ENCODE data around the gene FUT4. TPM values are rescaled to one million over a fixed set of nuclear protein-coding genes. Genes with fewer than 3 reads are reported as not detected.
A peak's percentile ranks its signal among the peaks of the same experiment; 100 is the strongest.
"Not testable (repeated sequence)": the region's sequence is repeated elsewhere in the genome, so short reads cannot be mapped to it uniquely, and the experiment has no call there.

FUT4 gene
- total RNA-seq, 1 donor from 2014 or later: 7.8 TPM

DNA sequence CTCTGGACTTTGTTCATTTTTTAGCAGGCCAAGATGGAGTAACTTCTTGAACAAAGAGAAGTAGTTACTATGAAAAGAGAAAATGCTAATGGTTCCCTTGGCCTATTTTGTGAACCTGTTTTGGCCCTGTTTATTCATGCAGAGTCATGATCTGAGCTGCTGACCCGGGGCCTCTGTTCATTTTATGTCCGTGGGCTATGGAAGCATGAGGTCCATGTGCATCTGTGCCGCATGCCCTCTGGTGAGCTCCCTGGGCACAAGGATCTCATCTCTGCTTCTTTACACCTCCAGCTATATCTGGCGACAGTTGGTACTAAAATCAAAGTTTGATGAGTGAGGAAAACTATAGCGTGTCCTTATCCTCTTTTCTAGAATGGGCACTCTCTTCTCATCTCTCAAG lies 24.5 kb downstream of the FUT4 start:
- no peak for DNase-seq

DNA sequence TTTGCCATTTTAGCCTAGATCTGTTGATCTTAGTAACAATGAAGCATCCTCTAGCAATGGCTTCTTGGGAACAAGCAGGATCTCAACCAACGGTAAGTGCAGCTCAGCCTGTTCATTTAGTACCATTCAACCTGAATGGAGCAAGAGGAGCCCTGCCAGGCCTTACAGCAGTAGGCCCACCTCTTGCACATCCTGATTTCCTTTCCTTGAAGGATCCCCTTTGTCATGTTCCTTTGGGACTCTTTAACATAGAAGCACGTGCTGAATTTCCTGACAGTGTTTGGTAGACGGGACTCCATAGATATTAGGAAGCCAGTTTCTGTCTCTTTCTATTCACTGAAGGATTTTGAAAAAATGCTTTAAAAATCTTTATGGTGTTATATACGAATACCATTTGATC lies 25.0 kb downstream of the FUT4 start:
- DNase-seq: no peak

DNA sequence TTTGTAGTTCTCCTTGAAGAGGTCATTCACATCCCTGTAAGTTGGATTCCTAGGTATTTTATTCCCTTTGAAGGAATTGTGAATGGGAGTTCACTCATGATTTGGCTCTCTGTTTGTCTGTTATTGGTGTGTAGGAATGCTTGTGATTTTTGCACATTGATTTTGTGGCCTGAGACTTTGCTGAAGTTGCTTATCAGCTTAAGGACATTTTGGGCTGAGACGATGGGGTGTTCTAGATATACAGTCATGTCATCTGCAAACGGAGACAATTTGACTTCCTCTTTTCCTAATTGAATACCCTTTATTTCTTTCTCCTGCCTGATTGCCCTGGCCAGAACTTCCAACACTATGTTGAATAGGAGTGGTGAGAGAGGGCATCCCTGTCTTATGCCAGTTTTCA lies 29.3 kb downstream of the FUT4 start:
- DNase-seq: not testable (repeated sequence)

DNA sequence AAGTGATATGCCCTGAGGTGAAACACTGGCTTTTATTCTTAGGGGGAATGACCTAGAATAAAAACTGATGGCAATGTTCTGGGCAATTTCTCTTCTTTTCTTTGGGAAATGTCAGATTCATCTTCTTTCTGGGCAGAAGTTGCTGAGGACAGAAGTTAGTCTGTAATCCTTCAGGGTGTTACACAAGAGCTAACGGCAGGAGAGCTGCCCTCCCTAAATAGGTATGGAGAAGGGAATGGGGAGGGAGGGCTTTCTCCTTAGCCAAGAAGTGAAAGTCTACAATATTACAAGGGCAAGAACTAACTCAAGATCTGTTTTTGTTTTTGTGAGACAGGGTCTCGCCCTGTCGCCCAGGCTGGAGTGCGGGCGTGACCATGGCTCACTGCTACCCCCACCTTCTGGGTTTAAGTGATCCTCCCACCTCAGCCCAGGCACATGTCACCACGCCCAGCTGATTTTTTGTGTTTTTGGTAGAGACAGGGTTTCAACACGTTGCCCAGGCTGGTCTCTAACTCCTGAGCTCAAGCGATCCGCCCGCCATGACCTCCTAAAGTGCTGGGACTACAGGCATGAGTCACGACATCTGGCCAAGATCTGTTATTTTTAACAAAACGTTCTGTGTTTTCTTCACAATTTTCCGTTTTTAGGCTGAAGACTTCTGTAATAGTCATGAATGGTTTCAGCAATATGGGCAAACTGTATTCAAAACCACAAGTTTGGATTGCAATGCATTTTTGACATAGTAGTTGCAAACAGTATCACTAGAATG lies 30.7 kb downstream of the FUT4 start:
- DNase-seq: no peak

DNA sequence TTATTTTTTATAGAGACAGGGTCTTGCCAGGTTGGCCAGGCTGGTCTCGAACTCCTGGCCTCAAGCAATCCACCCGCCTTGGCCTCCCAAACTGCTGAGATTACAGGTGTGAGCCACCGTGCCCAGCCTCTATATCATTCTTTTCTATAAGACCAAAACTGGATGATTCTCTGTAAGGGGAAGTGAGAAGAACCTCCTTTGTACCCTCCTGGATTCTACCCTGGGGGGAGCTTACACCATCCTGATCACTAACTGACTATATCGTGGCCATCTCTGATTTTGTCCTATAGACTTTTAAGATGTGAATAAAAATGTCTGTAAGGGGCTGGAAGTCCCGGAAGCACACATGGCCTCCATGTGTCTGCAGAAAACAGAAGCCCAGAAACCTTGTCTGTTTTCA lies 32.6 kb downstream of the FUT4 start:
- DNase-seq: peak; percentile 15

DNA sequence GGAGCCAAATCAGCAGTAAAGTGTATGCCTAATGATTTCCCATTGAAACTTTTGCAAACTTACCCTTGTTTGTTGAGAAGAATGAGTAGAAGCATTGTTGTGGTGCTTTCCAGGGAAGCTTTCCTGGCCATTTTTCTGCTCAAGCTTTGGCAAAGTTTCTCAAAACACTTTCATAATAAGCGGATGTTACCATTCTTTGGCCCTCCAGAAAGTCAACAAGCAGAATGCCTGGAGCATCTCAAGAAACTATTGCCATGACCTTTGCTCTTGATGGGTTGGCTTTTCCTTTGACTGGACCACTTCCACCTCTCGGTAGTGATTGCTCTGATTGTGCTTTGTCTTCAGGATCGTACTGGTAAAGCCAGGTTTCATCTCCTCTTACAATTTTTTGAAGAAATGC lies 34.1 kb downstream of the FUT4 start:
- no peak for DNase-seq

DNA sequence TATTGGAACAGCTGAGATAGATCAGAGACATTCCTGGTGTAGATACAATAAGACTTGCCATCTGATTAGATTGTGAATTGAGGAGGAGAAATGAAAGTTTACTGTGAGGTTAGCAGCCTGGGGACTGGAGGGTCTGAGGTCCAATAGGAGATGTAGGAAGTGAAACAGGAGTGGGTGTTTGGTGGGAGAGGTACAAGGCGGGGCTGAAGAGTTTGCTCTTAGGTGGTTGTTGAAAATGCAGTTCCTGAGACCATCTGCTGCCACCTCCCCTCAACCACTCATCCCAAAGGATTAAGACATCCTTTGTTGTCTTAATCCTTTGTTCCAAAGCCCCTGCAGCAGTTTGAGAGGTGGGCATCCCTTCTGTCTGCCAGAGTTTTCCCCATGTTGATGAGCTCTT lies 38.2 kb downstream of the FUT4 start:
- DNase-seq: no peak

DNA sequence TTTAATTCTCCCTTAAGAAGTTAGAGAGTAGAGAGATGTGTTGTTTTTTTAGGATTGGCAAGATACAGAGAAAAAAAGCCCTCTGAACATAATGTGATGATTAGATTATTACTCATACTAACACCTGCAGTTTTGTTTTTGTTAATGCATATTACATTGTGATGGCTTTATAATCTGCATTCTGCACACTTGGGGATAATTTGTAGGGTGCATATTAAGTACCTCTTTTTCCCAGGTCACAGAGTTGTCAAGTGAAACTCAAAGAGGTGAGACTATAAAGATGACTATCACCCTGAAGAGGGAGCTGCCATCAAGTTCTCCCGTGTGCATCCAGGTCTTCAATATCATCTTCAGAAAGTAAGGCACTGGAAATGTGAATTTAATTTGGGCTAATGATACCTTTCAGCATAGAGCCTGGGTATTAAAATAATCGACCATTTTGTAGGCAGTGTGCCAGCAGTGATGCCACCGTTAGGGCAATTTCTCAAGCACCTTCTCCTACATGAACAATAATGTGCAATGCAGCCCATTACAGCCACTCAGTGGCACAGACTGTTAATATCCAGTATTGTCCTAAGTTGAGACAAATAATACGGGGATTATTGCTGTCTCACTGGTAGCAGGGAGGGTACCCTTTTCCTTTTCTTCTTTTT lies 39.6 kb downstream of the FUT4 start:
- DNase-seq: no peak

DNA sequence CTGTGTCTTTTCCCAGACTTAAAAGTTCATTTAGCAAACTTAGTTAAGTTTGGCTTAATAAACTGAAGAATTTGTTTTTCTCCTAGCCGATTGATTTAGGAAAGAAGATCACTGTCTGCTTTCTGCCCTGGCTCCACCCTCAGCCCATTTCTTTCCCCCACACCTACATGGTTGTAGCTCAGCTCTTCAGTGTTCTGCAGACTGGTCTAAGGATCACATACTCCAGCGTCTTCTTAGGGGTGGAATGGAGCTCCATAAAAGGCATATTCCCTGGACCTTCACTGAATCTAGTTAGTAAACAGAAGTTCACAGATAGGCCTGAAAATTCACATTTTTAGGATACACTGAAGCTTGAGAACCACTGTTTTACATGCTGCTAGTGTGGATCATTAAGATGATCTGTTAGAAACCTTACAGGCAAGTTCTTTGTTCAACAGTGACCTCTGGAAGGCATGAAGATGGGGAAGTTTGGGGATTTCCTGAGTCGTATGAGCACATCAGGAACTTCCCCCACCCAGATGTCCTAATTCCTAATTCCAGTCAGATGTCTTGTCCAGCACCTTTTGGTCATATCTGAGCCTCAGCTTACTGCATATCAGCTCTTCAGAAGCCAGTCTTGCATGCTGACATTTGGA lies 40.3 kb downstream of the FUT4 start:
- no peak for DNase-seq

DNA sequence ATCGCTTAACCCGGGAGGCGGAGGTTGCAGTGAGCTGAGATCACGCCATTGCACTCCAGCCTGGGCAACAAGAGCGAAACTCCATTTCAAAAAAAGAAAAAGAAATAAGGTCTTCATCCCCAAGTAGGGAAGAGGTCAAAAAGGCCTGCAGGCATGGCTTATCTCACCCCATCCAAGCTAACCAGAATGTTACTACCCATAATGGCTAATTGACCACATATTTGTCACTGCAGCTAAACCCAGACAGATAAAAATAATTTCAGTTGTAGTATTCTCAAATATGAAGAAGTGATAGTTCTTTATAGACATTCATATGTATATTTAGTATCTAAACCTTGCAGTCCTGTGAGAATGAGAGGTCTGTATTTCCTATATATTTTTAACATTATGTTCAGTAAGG lies 41.3 kb downstream of the FUT4 start:
- DNase-seq: no peak

DNA sequence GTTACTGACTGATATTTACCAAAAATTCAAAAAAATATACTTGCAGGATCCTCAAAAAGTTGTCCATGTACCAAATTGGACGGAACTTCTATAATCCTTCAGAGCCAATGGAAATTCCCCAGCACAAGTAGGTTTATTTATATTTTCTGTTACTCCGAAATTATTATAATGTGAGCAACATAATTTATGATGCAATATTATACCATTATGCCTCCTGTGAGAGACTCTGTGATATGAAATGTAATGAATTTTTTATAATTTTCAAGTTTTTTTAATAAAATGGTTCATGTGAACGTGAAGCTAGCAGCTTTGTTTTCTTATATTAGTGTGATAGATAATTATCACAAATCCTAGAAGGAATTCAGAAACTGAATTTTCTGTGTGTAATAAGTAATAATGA lies 41.7 kb downstream of the FUT4 start:
- no peak for DNase-seq

DNA sequence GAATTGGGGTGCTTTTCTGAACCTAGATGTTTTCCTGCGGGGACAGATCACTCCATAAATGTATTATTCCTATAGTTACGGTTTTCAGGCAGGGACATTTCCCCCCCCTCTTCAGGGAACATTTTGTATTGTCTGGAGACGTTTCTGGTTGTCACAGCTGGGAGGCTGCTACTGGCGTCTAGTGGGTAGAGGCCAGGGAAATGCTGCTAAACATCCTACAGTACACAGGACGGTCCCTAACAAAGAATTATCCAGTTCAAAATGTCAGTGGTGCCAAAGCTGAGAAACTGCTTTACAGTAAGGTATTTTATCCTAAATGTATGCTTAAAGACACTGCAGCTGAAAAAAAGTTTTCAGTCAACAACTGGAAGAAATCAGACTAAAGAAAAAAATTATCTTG lies 42.8 kb downstream of the FUT4 start:
- no peak for DNase-seq

DNA sequence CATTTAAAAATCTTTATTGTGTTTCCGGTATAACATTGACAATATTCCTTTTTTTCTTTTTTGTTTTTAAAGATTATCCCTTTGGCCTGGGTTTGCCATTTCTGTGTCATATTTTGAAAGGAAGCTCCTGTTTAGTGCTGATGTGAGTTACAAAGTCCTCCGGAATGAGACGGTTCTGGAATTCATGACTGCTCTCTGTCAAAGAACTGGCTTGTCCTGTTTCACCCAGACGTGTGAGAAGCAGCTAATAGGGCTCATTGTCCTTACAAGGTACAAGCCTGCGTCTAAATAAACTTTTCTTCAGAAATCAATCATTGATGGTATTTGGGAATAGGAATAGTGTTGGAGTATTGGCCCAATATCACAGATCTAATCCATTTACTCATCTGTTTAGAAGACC lies 43.3 kb downstream of the FUT4 start:
- no peak for DNase-seq

DNA sequence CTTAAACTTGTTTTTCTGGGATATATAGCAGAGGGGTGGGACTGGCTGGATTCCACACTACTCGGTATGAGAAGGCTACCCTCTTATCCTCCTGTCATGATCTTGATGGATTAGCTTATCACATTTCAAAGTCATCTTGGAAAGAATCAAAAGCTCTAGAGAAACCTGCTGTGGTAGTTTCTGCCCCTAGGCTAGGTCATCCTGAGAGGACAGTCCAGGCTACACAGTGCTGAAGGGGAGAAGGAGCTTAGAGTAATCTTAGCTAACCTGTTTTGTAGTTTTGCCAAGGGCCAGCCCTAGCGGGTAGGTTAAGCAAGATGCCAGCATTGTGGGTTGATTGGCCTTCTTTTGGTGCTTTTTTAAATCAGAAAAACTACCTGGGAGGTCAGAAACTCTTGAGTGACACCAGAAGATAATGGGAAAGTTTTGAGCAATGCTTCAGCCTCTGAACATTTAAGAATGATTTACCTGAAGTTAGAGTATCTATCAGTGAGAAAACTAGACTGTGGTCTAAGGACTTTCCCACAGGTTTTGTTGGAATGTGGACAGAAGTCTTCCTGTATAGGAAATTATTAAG lies 44.7 kb downstream of the FUT4 start:
- DNase-seq: no peak

DNA sequence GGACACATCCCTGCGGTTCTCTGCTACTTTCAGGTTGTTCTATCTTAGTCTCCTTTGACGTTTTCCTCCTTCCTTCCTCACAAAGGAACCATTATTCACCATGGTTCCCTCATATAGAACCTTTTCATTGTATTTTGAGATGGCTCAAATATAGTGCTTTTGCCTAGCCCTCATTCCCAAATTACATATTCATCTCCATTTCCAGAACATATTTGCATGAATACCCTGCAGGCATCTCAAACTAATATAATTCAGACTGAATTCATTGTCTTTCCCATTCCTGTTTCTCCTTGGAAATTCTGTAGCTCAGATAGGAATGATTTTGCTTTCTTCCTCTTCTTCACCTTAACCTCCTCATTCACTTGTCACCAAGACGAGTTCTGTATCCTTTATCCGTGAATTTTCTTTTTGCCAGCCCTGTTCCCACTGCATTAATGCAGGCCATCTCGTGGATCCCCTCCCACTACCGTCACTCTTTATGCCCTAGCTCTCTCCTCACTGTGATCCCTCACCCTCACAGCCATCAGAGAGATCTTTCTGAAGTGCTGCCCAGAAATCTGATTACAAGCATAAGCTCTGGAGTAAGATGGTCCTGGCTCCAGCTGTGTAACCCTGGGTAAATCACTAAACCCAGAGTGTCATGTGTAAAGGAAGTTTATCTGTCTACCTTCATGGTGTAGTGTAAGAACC lies 46.8 kb downstream of the FUT4 start:
- DNase-seq: no peak

DNA sequence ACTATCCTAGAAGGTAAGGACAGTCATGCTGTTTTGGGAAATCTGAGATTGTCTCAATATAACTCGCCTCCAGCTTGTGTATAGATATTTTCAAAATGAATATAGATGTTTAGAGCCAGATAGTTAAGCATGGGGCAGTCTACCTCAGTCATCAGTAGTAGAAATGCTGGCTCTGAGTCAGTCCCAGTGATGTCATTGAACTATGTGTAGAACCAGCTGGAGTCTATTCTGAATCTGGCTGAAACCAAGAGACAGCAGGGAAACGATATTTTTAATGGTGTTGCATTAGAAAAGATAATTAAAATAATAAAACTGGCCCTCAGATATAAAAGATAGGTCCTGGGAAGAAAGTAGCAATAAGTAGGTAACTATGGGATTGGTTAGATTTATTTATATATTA lies 49.3 kb downstream of the FUT4 start:
- DNase-seq: no peak

DNA sequence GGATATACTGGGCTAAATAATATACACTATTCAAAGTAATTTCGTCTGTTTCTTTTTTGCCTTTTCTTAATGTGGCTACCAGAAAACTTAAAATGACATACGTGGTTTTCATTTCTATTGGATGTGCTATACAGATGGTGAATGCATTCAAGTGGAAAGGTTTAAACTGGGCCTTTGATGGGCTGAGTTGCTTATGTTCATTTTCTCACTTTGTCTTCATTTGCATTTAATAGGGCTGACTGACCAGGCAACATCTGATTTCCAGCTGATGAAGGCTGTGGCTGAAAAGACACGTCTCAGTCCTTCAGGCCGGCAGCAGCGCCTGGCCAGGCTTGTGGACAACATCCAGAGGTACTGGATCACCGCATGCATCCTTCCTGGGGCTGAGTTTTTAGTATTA lies 51.4 kb downstream of the FUT4 start:
- DNase-seq: no peak

DNA sequence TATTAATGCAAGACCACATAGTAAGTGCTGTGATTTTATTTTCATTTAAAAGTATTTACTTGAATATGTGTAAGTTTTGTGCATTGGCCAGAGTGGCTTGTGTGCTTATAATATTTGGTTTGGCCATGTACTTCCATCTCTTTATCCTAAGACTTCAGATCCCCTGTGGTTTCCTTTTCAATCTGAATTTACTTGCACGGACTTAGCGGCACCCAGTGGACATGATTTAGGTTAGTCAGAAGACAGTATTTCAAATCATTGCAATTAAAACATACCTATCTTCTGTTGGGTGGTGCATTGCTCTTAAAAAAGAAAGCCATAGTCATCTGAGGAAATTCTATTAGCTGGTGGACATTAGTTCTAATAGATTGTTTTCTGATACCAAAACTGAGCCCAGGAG lies 54.2 kb downstream of the FUT4 start:
- no peak for DNase-seq
